Astrocyte (in vitro differentiated cells and primary cell): ENCODE data around the gene PER3.

Source experiments
- EZH2 ChIP-seq: IDR thresholded peaks from 2 replicates; pipeline ENCODE4 v1.6.1; 2012; ENCODE audit warnings: mild to moderate bottlenecking, low read length, inconsistent platforms; ENCODE audit not compliant: insufficient read depth
- TF ChIP-seq, protein P1 (sequence below): IDR thresholded peaks from 2 replicates; pipeline ENCODE4 v1.5.1; 2011; ENCODE audit warnings: low read depth, mild to moderate bottlenecking, inconsistent platforms, low read length, moderate library complexity; ENCODE audit not compliant: insufficient read depth

DNA sequence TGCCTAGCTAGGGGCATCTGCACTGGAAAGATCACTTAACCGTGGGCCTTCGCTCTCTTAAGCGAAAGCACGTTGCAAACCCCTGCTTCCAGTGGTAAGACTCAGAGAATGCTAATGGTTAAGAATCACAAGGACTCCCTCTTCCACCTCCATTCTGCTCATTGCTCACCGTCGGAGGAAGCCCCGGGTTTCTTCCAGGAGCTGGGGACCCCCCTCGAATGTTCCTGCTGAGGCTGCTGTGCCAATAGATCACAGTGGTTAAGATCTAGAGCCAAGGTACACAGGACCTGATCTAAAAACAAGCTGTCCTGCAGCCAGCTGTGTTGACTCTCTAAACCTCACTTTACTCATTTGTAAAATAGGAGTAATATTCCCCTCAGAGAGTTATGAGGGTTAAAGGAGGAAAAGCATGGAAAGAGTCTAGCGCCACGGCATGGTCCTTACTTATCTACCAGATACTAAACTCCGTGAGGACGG lies 12.2 kb upstream of the PER3 start:
- TF ChIP-seq, protein P1, sequence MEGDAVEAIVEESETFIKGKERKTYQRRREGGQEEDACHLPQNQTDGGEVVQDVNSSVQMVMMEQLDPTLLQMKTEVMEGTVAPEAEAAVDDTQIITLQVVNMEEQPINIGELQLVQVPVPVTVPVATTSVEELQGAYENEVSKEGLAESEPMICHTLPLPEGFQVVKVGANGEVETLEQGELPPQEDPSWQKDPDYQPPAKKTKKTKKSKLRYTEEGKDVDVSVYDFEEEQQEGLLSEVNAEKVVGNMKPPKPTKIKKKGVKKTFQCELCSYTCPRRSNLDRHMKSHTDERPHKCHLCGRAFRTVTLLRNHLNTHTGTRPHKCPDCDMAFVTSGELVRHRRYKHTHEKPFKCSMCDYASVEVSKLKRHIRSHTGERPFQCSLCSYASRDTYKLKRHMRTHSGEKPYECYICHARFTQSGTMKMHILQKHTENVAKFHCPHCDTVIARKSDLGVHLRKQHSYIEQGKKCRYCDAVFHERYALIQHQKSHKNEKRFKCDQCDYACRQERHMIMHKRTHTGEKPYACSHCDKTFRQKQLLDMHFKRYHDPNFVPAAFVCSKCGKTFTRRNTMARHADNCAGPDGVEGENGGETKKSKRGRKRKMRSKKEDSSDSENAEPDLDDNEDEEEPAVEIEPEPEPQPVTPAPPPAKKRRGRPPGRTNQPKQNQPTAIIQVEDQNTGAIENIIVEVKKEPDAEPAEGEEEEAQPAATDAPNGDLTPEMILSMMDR, result no peak
- no peak for TF ChIP-seq EZH2
